ENCODE data around the gene TMEM220.

TMEM220 gene

GRCh38 chr17:10729334-10730193 lies at the start of gene TMEM220:
TMEM220 (minus strand) TSS chr17:10730023; CDS start chr17:10729851, 172 bp downstream.
- H3K4me3 ChIP-seq (ENCODE audit: low read depth, low read length) = peak within 1 kb of the TSS; percentile 35
- no peaks in the 10 kb centered on the region for H3K27me3 ChIP-seq (ENCODE audit: insufficient read depth, low read depth, severe bottlenecking)
- H3K36me3 ChIP-seq = no peaks in the 10 kb centered on the region
- peak; percentile 55 for DNase-seq
- no peaks in the 10 kb centered on the region for H3K9me3 ChIP-seq (ENCODE audit: severe bottlenecking)
- H3K27ac ChIP-seq = peak within 1 kb of the TSS; percentile 72
- no peak for TF ChIP-seq CTCF (IDR thresholded peaks at IDR 0.05; ENCODE audit: low read depth, low read length)

GRCh38 chr17:10779609-10780008 lies 49.8 kb upstream of the TMEM220 start:
- no peaks in the 10 kb centered on the region for H3K27me3 ChIP-seq (ENCODE audit: insufficient read depth, low read depth, severe bottlenecking)
- TF ChIP-seq CTCF (IDR thresholded peaks at IDR 0.05; ENCODE audit: low read depth, low read length) = no peak
- no peak for DNase-seq
- H3K27ac ChIP-seq = no peak overlapping the region
- no peak overlapping the region for H3K4me3 ChIP-seq (ENCODE audit: low read depth, low read length)
- H3K9me3 ChIP-seq (ENCODE audit: severe bottlenecking) = no peaks in the 10 kb centered on the region
- H3K36me3 ChIP-seq = no peaks in the 10 kb centered on the region

GRCh38 chr17:10777890-10778289 lies 48.1 kb upstream of the TMEM220 start:
- H3K27me3 ChIP-seq (ENCODE audit: insufficient read depth, low read depth, severe bottlenecking) = no peaks in the 10 kb centered on the region
- H3K27ac ChIP-seq = no peak overlapping the region
- H3K9me3 ChIP-seq (ENCODE audit: severe bottlenecking) = no peaks in the 10 kb centered on the region
- H3K36me3 ChIP-seq = no peaks in the 10 kb centered on the region
- no peak for TF ChIP-seq CTCF (IDR thresholded peaks at IDR 0.05; ENCODE audit: low read depth, low read length)
- H3K4me3 ChIP-seq (ENCODE audit: low read depth, low read length) = no peak overlapping the region
- no peak for DNase-seq

GRCh38 chr17:10777131-10777807 lies 47.4 kb upstream of the TMEM220 start:
- Histone ChIP-seq H3K36me3 (no peaks in the 10 kb centered on the region), H3K4me3 (ENCODE audit: low read depth, low read length) (no peak overlapping the region), H3K9me3 (ENCODE audit: severe bottlenecking) (peaks cover 6% of the 10 kb centered on the region), H3K27ac (no peak overlapping the region), H3K27me3 (ENCODE audit: insufficient read depth, low read depth, severe bottlenecking) (no peaks in the 10 kb centered on the region)
- no peak for DNase-seq
- no peak for TF ChIP-seq CTCF (IDR thresholded peaks at IDR 0.05; ENCODE audit: low read depth, low read length)

- Histone ChIP-seq H3K9me3 (ENCODE audit: severe bottlenecking) (peaks cover 10% of the 10 kb centered on the region), H3K4me3 (ENCODE audit: low read depth, low read length) (no peak overlapping the region), H3K36me3 (no peaks in the 10 kb centered on the region), H3K27me3 (ENCODE audit: insufficient read depth, low read depth, severe bottlenecking) (no peaks in the 10 kb centered on the region), H3K27ac (no peak overlapping the region)
- no peak for DNase-seq
- TF ChIP-seq CTCF (IDR thresholded peaks at IDR 0.05; ENCODE audit: low read depth, low read length) = no peak
These were observed 46.6 kb upstream of the TMEM220 start for GRCh38 chr17:10776381-10776780.

Data from WERI-Rb-1 (cell line).